Lung (tissue), 12 donors: ENCODE results near the gene CELA3A. TPM values are rescaled to one million over a fixed set of nuclear protein-coding genes. Genes with fewer than 3 reads are reported as not detected.

ENCODE experiments used
- ATAC-seq: fragments of 200-7000 bp; cut with Tn5 transposase; one replicate; pipeline ENCODE4 v1.9.1; 2020; ENCODE audit warnings: moderate number of reproducible peaks; ENCODE audit not compliant: insufficient read depth, low FRiP score
- DNase-seq, 3 donors: peaks; one replicate each; pipeline ENCODE4 v3.0.0-alpha.2; 2013 to 2017
- H3K27ac ChIP-seq, 2 donors: one replicate each; pipeline ENCODE4 v1.5.1; 2013; ENCODE audit warnings: mild to moderate bottlenecking in 2 of 2, moderate library complexity in 2 of 2, control low read depth in 1 of 2, inconsistent platforms in 1 of 2, low read depth in 1 of 2, low read length in 1 of 2
- H3K27me3 ChIP-seq, 3 donors: one replicate each; pipeline ENCODE4 v1.5.1; 2013; ENCODE audit warnings: low read length in 2 of 3; ENCODE audit not compliant: control insufficient read depth in 3 of 3, insufficient read depth in 3 of 3
- H3K36me3 ChIP-seq, 4 donors: one replicate each; pipeline ENCODE4 v1.5.1; 2013; ENCODE audit warnings: low read length in 4 of 4, mild to moderate bottlenecking in 1 of 4, moderate library complexity in 1 of 4; ENCODE audit not compliant: control insufficient read depth in 4 of 4, insufficient read depth in 4 of 4
- H3K4me1 ChIP-seq, 5 donors: one replicate each; pipeline ENCODE4 v1.5.1; 2013; ENCODE audit warnings: low read length in 5 of 5, mild to moderate bottlenecking in 2 of 5, moderate library complexity in 1 of 5; ENCODE audit not compliant: control insufficient read depth in 5 of 5, insufficient read depth in 5 of 5
- H3K4me3 ChIP-seq: one replicate; pipeline ENCODE4 v1.5.1; 2013; ENCODE audit warnings: mild to moderate bottlenecking, control low read depth, moderate library complexity
- H3K9ac ChIP-seq, 2 donors: one replicate each; pipeline ENCODE4 v1.5.1; 2013; ENCODE audit warnings: low read length in 2 of 2, control low read depth in 1 of 2; ENCODE audit not compliant: insufficient read depth in 1 of 2
- H3K9me3 ChIP-seq, 4 donors: one replicate each; pipeline ENCODE4 v1.5.1; 2013; ENCODE audit warnings: low read length in 3 of 4, mild to moderate bottlenecking in 1 of 4, moderate library complexity in 1 of 4; ENCODE audit not compliant: control insufficient read depth in 4 of 4, insufficient read depth in 3 of 4
- WGBS, 2 donors: extraction: QIAGEN DNeasy Blood & Tissue Kit; methylation state at CpG; one replicate each; pipeline ENCODE4 v1.1.7; 2013; 5-methylcytosine and 5-hydroxymethylcytosine counted together
- polyA plus RNA-seq, 2 donors: library from polyadenylated mRNA; stranded (reverse); fragments of 200-250 nt; gene quantifications; one replicate each; pipeline ENCODE4 v1.2.1, GENCODE V29; 2013
- total RNA-seq, 2 donors: library from RNA; depleted of rRNA in 1 of 2; stranded (reverse); fragments of >200 nt in 1 of 2; gene quantifications; one replicate each; pipeline ENCODE4 v1.2.1, GENCODE V29; 2014 to 2021
- TF ChIP-seq, protein P1 (sequence below): IDR thresholded peaks from 2 replicates; pipeline ENCODE4 v1.5.1; 2012; ENCODE audit warnings: mild to moderate bottlenecking; ENCODE audit errors: control extremely low read depth, extremely low read depth
- donor health status: control.
- donor health status: control.
- donor health status: Bipolar disorder and iron deficiency.
- donor health status: healthy.
- donor health status: DM: yes; HTN: yes; CAD: no.

CELA3A gene
- total and polyA plus RNA-seq, 4 donors, result 0.26 to 11.7 (median 0.92) TPM; not detected in 1

DNA sequence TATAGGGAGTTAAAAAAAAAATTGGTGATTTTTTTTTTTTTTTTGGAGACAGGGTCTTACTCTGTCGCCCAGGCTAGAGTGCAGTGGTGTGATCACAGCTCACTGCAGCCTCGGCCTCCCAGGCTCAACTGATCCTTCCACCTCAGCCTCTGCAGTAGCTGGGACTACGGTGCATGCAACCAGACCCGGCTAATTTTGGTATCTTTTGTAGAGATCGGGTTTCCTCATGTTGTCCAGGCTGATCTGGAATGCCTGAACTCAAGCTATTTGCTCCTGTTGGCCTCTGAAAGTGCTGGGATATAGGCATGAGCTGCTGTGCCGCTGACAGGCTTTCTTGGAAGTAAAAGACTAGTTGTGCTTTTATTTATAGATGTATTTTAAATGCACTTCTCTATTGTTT, 54.0 kb downstream of the CELA3A start:
- WGBS, 2 donors, result 61 to 69% methylated on average over 6 of the region's 6 CpGs
- H3K36me3 ChIP-seq, result peaks cover 0 to 4% (median 2%) of the 10 kb centered on the region in 4 donors
- DNase-seq, result no peak
- no peaks in the 10 kb centered on the region for H3K27me3 ChIP-seq
- no peak for ATAC-seq
- TF ChIP-seq, protein P1, sequence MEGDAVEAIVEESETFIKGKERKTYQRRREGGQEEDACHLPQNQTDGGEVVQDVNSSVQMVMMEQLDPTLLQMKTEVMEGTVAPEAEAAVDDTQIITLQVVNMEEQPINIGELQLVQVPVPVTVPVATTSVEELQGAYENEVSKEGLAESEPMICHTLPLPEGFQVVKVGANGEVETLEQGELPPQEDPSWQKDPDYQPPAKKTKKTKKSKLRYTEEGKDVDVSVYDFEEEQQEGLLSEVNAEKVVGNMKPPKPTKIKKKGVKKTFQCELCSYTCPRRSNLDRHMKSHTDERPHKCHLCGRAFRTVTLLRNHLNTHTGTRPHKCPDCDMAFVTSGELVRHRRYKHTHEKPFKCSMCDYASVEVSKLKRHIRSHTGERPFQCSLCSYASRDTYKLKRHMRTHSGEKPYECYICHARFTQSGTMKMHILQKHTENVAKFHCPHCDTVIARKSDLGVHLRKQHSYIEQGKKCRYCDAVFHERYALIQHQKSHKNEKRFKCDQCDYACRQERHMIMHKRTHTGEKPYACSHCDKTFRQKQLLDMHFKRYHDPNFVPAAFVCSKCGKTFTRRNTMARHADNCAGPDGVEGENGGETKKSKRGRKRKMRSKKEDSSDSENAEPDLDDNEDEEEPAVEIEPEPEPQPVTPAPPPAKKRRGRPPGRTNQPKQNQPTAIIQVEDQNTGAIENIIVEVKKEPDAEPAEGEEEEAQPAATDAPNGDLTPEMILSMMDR, result no peak
- H3K9ac ChIP-seq, result no peak overlapping the region
- H3K4me3 ChIP-seq, result no peak overlapping the region
- no peak overlapping the region for H3K27ac ChIP-seq
- H3K4me1 ChIP-seq, result peaks cover 6 to 29% (median 8%) of the 10 kb centered on the region in 5 donors
- no peaks in the 10 kb centered on the region for H3K9me3 ChIP-seq

- H3K4me3 ChIP-seq, result no peak overlapping the region
- WGBS, 2 donors, result 51 to 60% methylated on average over 1 of the region's 1 CpG
- H3K36me3 ChIP-seq, result peaks cover 0 to 4% (median 2%) of the 10 kb centered on the region in 4 donors
- peaks cover 6 to 29% (median 8%) of the 10 kb centered on the region in 5 donors for H3K4me1 ChIP-seq
- no peaks in the 10 kb centered on the region for H3K9me3 ChIP-seq
- H3K27ac ChIP-seq, result no peak overlapping the region
- TF ChIP-seq, protein P1, result no peak
- DNase-seq, result peak in 2 of 3 donors; percentile 42 to 67
- H3K9ac ChIP-seq, result no peak overlapping the region
- ATAC-seq, result no peak
- H3K27me3 ChIP-seq, result no peaks in the 10 kb centered on the region
Observed at GRCh38 chr1:22056043-22056442, 54.6 kb downstream of the CELA3A start.

DNA sequence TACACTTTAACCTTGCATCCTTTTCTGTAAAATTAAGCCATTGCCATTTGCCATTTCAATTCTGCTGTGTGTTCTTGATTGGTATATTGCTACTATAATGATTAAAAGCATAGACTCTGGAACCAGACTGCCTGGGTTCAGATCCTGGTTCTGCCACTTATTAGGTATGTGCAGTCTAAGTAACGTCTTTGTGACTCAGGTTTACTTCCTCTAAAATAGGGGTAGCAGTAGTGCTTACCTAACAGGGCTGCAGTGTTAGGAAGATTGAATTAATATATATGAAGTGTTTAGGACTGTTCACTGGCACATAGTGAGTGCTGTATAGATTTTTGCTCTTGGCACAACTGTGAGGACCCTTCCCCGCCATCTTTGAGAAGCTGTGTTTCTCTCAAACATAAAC, 55.5 kb downstream of the CELA3A start:
- WGBS, 2 donors, result 50 to 52% methylated on average over 2 of the region's 2 CpGs
- no peak for DNase-seq
- H3K4me3 ChIP-seq, result no peak overlapping the region
- H3K27ac ChIP-seq, result no peak overlapping the region
- H3K4me1 ChIP-seq, result peaks cover 6 to 29% (median 9%) of the 10 kb centered on the region in 5 donors
- no peaks in the 10 kb centered on the region for H3K27me3 ChIP-seq
- ATAC-seq, result no peak
- TF ChIP-seq, protein P1, result no peak
- peaks cover 0 to 4% (median 2%) of the 10 kb centered on the region in 4 donors for H3K36me3 ChIP-seq
- no peaks in the 10 kb centered on the region for H3K9me3 ChIP-seq
- H3K9ac ChIP-seq, result no peak overlapping the region

- H3K9me3 ChIP-seq, result no peaks in the 10 kb centered on the region
- H3K4me1 ChIP-seq, result peaks cover 6 to 29% (median 10%) of the 10 kb centered on the region in 5 donors
- no peak overlapping the region for H3K9ac ChIP-seq
- DNase-seq (no peak), ATAC-seq (no peak)
- H3K36me3 ChIP-seq, result peaks cover 0 to 4% (median 2%) of the 10 kb centered on the region in 4 donors
- TF ChIP-seq, protein P1, result no peak
- H3K4me3 ChIP-seq, result no peak overlapping the region
- 90% methylated on average over 10 of the region's 10 CpGs for WGBS, 2 donors
- H3K27ac ChIP-seq, result no peak overlapping the region
- H3K27me3 ChIP-seq, result no peaks in the 10 kb centered on the region
Observed at GRCh38 chr1:22057861-22058260, 56.4 kb downstream of the CELA3A start.
